ENCODE measurements around the gene BBS7. TPM values are rescaled to one million over a fixed set of nuclear protein-coding genes. Genes with fewer than 3 reads are reported as not detected.

The BBS7 gene
- total RNA-seq, 1 experiment from 2014 or later = 26.2 TPM

GRCh38 chr4:121846662-121847061 is 23.6 kb downstream of the BBS7 start:
- TF ChIP-seq CTCF (conservative IDR thresholded peaks at IDR 0.05) = no peak
- DNase-seq = no peak
- no CpG with 5 or more reads among the region's 6 CpGs for WGBS (ENCODE audit: extremely low coverage, insufficient read length, low lambda C conversion rate)
- Mint-ChIP-seq H3K36me3 (ENCODE audit: insufficient read depth in 1 of 3, low read depth in 3 of 3) (peaks cover 0 to 8% (median 4%) of the 10 kb centered on the region in 3 experiments; a peak in 4 of 7 replicates), H3K4me3 (no peak overlapping the region), H3K4me1 (no peaks in the 10 kb centered on the region), H3K27me3 (ENCODE audit: low read depth) (no peaks in the 10 kb centered on the region), H3K27ac (no peak overlapping the region), H3K9me3 (no peaks in the 10 kb centered on the region)
- Histone ChIP-seq H2AK5ac (ENCODE audit: insufficient read length, low read length) (no peak overlapping the region), H4K20me1 (ENCODE audit: control insufficient read depth, insufficient read depth, insufficient read length) (no peaks in the 10 kb centered on the region), H3K79me1 (ENCODE audit: insufficient read depth, low read depth, low read length, poor library complexity, severe bottlenecking) (no peaks in the 10 kb centered on the region), H3K18ac (ENCODE audit: insufficient read length, low read depth, low read length) (no peak overlapping the region), H4K8ac (replicated peaks; ENCODE audit: insufficient read length, low read depth, low read length) (no peak overlapping the region), H3T11ph (ENCODE audit: low read length) (no peak overlapping the region), H3K9ac (ENCODE audit: extremely low read depth, insufficient read length, low read length) (no peak overlapping the region), H2BK12ac (ENCODE audit: insufficient read length, low read depth, low read length) (no peak overlapping the region), H3K27ac (ENCODE audit: insufficient read length, low read depth, low read length) (no peak overlapping the region), H2BK120ac (ENCODE audit: low read depth, low read length, poor library complexity, severe bottlenecking) (no peak overlapping the region), H3K23ac (ENCODE audit: insufficient read length, low read depth, low read length) (no peak overlapping the region), H3K4ac (ENCODE audit: low read depth, low read length) (no peak overlapping the region), H3K4me1 (ENCODE audit: insufficient read depth, low read length) (no peaks in the 10 kb centered on the region), H3K79me2 (ENCODE audit: insufficient read depth, low read length) (no peaks in the 10 kb centered on the region), H4K5ac (ENCODE audit: insufficient read length, low read depth, low read length) (no peak overlapping the region), H3K9me3 (ENCODE audit: control insufficient read depth, low read depth, low read length) (no peaks in the 10 kb centered on the region), H3K4me2 (ENCODE audit: insufficient read depth, insufficient read length, low read length) (no peak overlapping the region), H3K27me3 (ENCODE audit: insufficient read depth, low read length) (no peaks in the 10 kb centered on the region), H3K56ac (ENCODE audit: insufficient read length, low read depth, low read length) (no peak overlapping the region), H2BK5ac (ENCODE audit: insufficient read length, low read length) (no peak overlapping the region), H4K91ac (ENCODE audit: insufficient read length, low read depth, low read length) (no peak overlapping the region), H2AFZ (ENCODE audit: low read length) (no peak overlapping the region), H3K23me2 (ENCODE audit: insufficient read length, low read depth, low read length, poor library complexity, severe bottlenecking) (no peaks in the 10 kb centered on the region), H2BK20ac (ENCODE audit: low read depth, low read length, poor library complexity, severe bottlenecking) (no peak overlapping the region), H3K14ac (ENCODE audit: insufficient read depth, low read length) (no peak overlapping the region), H2BK15ac (ENCODE audit: low read depth, low read length) (no peak overlapping the region)
